SHP77 (cell line): ENCODE data around the gene DLG5.

Source experiments
- DNase-seq, 2 experiments: peaks; one replicate each; lab custom pipeline; 2025; lab: John Stamatoyannopoulos, UW

Gene DLG5

DNA sequence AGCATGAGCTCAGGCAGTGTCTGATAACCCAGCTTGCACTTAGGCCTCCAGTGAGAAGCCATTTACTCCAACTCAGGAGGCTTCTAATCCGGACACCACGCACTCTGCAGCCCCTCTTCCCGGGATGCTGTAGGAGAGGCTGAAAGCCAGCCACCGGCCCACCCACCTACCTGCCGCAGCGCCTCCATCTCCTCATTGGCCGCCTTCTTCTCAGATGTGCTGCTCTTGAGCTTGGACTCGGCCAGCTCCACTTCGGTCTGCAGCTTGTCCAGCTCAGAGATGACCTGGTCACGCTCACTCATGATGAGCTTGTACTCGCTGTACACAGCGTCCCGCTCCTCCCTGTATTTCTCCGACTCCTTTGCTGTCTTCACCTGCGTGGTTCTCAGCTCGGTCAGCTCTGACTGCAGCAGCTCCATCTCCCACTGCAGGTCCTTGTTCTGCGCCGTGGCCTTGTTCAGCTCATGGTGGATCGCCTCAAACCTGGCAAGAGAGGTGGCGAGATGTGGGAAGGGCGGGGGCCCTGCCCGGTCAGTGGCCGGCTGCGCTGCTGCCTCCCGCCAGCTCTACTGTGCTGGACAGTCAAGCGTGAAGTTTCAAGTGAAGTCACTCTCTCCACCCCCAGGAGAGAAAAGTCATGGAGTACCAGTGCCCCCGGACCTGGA, 84.7 kb downstream of the DLG5 start:
- DNase-seq: no peak

DNA sequence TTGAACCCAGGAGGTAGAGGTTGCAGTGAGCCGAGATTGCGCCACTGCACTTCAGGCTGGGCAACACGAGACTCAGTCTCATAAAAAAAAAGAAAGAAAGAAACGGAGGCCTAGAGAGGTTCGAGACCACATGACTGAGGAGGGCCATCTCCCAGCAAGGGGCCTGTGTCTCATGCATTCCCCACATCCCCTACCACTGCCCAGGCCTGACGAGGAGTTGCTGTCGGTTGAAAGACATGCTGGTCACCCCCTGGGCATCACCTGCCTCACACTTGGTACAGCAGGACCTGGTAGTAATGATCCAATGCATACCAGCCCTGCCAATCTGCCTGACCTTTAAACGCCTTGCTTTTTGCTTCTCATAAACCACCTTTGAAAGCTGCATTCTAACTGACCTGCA, 85.9 kb downstream of the DLG5 start:
- DNase-seq: no peak

DNA sequence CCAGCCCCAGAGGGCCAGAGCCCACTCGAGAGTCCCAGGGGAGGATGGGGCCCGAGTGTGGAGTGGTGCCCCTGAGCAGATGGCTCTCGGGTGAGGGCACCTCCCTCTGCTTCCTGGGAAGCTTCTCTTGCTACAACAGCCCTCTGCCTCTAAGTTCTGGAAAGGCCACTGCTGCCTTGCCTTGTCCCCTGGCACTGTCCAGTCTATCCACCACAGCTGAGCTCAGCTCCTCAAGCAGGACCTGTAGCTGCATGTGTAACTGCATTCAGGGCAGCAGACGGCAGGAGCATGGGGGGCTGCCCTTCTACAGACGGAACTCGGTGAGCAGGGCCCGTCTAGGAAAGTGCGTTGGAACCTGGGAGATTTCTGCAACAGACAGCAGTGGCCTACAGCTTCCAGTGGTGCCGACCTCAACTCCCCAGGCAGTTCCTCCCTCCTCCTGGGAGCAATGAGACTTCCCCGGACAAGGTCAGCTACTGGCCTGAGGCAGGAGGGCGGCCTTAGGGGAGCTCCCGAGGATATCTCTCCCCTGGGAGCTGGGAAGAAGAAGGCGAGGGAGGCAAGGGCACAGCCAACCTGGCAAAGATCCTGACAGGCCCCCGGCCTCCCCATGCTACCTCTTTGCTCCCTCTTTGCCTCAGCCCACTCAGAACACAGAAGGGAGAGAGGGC, 88.5 kb downstream of the DLG5 start:
- no peak for DNase-seq

DNA sequence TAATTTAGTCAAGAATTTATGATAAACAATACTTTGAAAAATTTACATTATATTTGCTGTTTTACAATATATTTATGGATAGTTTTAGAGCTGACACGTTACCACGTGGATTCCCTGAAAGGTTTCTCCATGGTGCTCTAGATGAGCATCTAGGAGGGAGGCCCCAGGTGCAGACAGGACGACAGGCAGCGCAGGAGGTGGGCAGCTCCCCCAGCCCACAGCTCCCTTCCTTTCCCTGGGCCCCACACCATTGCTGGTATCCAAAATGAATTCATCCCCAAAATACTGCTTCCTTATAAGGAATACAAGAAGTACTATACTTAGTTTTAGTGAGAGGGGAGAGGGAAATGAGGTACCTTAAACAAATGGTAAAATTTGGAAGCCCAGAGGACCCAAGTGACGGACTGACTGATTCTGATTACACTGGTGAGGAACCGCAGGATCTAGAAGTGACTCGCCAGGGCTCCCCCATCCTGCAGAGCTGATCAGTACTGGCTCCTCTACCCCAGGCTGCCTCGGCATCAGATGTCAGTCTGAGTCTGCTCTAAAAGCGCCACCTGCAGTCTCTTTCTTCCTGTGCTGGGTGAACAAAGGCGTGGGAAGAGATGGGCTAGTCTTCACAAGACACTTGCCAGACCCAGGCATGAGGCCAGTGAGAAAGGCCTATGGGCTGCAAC, 89.2 kb downstream of the DLG5 start:
- DNase-seq: no peak

DNA sequence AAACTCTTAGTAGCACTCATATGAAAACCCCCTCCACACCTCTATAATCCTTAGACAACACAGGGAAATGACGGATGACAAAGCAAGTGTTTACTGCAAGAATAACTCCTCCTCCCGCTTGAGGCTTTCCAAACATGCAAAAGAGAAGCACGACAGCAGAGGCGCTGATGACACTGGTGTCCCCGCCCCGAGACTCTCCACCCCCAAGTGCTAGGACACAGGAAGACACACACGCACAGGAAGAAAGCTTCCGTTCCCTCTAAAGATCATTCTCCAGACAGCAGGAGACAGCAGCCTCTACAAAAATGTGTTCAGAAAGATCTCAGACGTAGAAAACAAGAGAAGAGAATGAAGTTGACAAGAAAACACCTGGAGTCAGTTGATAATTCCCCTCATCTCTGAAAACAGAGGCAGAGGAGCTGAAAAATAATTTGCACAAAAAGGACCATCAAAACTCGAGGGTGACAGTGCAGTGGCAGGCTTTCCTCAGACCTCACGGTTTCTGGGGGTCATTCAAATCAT, 90.2 kb downstream of the DLG5 start:
- DNase-seq: no peak

DNA sequence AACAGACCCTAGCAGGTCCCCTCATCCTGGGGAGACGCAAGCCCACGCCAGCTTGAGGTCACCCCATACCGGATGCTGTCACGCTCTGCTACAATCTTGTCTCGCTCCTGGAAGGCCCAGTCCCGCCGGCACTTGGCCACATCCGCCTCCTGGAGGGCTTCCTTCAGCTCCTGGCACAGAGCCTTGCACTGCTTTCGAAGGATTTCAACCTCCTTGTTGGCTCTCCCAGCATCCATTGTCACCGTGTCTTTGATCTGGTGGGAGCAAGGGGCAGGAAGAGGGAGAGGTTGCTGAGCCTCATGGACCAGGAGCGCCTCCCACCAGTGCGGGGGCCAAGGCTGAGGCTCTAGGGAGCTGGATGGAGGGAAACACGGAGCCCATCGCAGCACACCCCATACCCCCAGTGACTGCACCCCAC, 90.9 kb downstream of the DLG5 start:
- no peak for DNase-seq

DNA sequence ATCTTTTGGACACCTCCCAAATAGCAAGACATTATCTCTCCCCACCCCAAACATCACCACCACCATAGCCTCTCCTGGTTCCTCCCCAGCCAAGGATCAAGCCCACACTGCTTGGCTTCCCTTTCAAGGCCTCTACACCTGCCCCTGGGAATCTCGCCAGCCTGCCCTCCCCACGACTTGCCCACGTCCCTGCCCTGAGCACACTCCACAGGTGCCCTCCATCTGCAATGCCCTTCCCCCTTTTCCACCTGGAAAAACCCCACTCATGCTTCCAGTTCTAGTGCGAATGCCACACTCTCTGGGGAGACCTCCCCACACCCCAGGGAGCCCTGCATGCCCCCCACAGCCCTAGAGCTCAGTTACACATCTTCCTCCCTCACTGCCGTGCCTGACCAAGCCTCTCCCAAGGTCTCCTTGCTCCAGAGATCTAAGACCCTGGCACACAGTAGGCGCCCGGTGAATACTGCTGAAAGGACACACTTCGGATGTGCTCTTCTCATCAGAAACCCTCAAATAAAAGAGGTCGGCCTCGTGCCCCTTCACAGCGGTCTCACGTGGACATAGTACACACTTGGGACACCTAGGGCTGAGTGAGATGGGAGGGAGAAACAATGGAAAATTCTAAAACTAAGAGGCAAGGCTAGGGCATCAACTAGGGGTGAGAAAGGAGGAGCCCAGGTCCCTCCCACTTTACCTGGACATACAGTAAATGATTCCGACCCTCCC, 91.4 kb downstream of the DLG5 start:
- DNase-seq: no peak

DNA sequence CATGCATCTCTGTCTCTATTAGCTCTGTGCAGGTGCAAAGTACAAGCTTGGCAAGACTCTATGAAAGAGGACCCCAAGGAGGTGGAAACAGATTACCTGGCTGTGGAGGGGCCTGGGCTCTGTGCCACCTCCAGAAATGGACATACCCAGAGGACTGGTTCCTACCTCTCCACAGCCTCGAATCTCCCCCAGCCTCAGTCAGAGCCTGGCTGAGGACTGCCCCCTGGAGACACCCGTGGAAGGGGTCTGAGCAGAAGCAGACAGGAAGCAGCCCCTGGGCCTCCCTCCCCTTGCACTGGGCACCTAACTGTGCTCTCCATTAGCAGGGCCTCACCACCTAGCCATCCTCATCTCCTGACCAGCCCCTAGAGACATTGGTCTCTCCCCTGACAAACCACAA, 92.0 kb downstream of the DLG5 start:
- no peak for DNase-seq

DNA sequence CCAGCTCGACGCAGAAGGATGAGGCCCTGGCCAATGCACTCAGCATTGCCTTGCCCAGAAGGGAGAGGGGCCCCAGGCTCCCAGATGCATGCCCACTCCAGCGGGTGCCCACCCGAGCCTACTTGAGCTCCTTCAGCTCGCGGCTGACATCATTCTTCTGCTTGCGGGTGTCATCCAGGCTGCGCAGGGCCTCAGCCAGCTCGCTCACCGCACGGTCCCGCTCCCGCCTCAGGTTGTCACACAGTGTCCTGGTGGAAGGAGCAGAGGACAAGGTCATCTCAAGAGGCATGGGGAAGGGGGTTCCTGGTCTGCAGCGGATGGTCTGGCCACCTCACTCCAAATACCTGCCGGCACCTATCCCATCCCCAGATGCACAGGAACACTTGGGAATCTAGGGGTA, 92.8 kb downstream of the DLG5 start:
- no peak for DNase-seq

DNA sequence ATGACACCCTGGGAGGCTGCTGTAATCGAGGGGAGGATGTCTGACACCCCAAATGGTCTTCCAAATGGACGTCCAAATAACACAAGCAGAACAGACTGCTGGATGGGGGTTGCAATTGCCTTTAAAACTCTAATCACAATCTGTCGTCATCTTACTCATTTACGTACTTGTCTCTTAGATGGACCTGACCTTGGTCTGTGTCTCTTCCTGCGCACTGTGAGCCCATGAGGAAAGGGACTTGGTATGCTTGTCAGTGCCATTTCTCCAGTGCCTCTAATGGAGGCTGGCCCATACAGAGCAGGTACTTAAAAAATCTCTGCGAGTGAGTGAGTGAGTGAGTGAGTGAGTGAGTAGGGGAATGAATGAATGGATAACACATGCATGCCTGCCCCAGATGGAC, 93.3 kb downstream of the DLG5 start:
- DNase-seq: no peak

DNA sequence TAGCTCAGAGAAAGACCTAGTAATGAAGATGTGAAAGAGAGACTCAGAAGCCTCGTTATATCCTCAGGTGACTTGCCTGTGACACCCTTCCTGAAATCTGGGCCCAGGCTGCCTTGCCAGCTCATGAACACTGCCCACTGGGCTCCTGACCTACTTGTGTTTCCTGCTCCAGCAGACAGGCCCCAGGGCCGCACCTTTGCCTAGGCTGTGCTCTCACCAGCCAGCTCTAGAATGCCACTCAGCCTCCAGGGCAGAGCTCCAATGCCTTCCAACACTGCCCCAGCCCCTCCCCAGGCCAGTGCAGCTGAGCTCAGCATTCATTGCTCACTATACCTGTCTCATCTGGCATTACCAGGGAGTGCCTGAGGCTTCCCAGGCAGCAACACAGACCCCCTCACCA, 94.3 kb downstream of the DLG5 start:
- DNase-seq: no peak

DNA sequence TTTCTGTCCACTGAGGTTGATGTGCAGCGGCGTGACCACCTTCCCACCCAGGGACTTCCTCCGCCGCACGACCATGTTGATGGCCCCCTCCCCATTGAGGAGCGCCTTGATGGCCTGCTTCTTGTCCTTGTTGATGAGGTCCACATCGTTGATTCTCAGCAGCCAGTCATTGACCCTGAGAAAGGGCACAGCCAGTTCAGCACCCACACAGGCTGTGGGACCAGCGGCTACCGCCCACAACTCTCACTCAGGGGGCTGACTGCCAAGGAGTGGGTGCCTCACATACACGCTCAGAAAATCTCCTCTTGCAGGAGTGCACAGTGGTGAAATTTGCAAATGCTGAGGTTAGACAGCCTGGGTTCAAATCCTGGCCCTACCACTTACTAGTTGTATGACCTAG, 97.2 kb downstream of the DLG5 start:
- DNase-seq: no peak

DNA sequence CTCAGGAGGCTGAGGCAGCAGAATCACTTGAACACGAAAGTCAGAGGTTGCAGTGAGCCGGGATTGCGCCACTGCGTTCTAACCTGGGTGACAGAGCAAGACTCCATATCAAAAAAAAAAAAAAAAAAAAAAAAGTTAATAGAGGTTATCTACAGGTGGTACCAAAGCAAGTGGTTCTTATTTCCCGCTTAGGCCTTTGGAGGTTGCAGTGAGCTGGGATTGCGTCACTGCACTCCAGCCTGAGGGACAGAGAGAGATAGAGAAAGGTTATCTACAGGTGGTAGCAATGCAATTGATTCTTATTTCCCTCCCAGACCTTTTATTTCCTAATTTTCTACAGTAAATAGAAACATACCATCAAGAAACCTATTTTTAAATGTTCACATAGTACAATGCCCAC, 98.2 kb downstream of the DLG5 start:
- no peak for DNase-seq

DNA sequence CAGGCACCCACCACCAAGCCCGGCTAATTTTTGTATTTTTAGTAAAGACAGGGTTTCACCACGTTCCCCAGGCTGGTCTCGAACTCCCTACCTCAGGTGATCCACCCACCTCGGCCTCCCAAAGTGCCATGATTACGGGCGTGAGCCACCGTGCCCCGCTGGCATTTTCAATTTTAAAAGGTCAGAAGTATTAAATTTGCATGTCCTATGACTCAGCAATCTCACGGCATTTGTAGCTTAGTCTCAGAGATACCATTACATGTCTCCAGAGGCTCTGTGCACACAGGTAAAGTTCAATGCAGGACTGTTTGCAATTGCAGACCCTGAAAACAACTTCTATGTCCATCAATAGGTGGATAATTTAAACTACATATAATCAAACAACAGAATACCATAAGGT, 99.2 kb downstream of the DLG5 start:
- no peak for DNase-seq

DNA sequence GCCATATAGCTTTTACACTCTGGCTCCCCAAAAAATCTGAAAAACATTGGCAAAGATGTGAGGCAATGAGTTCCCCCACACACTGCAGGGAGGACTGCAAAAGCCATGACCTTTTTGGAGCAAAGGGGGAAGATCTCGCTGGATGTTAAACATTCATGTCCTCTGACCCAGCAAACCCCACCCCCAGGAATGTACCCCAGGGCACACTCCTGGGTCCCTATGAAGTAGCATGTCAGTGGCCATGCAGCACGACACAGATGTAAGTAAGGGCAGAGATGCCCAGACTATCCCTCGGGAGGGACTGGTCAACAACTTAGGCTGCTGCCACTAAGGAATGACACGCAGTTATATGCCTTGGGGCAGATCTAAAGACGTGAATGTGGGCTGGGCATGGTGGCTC, 100.6 kb downstream of the DLG5 start:
- DNase-seq: no peak

DNA sequence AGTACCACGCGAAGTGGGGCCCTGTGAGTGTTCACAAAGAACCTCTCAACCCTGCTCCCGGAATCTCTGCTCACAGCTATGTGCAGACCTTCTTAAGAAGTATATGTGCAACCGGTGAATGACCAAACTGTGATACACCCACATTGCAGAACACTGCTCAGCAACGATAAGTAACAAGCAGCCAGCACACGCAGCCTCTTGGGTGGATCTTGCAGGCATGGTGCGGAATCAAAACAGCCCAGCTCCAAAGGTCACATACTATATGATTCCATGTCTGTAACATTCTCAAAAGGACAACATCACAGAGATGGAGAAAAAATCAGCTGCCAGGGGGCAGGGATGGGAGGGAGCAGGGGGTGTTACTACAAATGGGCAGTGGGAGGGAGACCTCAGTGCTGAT, 101.6 kb downstream of the DLG5 start:
- no peak for DNase-seq

DNA sequence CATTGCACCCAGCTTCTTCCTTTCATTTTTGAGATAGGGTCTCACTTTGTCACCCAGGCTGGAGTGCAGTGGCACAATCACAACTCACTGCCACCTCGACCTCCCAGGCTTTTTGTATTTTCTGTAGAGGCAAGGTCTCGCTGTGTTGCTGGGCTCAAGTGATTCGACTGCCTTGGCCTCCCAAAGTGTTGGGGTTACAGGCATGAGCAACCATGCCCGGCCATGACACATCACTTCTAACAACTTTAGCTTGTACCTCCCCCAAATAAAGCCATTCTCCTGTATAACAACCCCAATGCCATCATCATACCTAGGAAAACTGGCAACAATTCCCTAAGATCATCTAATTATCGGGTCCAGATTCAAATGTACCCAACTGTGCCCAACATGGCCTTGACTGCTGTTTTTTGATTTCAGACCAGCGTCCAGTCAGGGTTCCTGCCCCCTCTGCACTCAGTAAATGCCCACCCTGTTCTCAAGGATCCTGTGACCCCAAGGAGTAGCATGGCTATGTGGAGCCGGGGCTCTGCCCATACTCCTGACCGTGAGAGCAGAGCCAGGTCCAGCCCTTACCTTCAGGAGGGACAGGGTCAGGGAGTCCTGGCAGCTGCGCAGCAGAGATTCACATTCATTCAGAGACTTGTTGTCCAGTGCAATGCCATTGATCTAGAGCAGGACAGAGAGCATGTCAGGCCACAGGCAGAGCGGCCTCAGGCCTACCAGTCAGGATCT, 102.6 kb downstream of the DLG5 start:
- DNase-seq: no peak

DNA sequence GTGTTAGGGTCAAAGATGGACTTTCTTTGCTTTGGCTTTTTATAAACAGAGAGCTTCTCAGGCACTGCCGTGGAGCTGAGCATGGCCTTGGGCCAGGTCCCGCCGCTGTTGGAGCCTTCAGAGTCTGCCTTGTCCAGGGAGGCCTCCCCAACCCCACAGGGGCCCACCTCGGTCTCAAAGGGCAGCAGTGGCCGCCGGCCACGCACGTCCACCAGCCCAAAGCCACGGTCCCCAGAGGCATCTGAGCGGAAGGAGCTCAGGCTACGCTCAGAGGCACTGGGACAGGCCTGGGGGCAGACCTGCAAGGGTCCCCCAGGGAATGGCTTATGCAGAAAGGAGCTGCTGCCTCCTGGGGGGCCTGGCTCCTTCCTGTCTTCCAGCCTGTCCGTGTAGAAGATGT, 105.0 kb downstream of the DLG5 start:
- no peak for DNase-seq

DNA sequence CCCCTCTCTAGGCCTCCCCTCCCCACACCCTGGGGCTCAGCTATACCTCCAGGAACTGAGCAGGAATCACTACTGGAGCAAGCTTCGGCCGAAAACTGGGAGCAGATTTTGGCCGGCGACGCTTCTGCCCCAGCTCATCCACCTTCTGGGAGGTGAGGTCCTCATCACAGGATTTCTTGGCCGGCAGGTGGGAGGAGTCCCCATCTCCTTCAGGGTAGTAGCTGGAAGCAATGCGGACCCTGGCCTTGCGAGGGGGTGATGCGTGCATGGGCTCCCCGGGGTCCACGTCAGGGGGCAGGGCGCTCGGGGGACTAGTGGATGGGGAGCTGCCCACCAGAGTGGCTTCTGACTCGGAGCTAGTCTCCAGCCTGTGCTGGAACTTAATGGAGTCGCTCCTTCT, 105.5 kb downstream of the DLG5 start:
- DNase-seq: no peak

DNA sequence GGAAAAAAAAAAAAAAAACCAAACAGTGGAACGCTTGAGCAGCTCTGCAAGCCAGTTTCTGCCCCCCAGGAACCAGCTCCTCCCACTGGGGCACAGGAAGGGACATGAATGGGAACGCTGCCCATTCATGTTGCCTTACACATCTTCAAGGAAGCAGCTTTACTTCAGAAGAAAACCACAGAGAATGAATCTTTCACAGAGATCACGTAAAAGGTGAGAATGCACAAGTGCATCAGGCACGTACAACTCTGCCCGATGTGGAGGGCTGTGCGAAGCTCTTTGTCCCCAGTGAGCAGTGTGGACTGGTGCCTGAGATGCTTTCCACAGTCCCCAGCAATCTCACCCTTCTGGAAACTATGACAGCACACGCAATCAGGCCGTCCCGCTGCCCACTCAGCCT, 106.2 kb downstream of the DLG5 start:
- no peak for DNase-seq

DNA sequence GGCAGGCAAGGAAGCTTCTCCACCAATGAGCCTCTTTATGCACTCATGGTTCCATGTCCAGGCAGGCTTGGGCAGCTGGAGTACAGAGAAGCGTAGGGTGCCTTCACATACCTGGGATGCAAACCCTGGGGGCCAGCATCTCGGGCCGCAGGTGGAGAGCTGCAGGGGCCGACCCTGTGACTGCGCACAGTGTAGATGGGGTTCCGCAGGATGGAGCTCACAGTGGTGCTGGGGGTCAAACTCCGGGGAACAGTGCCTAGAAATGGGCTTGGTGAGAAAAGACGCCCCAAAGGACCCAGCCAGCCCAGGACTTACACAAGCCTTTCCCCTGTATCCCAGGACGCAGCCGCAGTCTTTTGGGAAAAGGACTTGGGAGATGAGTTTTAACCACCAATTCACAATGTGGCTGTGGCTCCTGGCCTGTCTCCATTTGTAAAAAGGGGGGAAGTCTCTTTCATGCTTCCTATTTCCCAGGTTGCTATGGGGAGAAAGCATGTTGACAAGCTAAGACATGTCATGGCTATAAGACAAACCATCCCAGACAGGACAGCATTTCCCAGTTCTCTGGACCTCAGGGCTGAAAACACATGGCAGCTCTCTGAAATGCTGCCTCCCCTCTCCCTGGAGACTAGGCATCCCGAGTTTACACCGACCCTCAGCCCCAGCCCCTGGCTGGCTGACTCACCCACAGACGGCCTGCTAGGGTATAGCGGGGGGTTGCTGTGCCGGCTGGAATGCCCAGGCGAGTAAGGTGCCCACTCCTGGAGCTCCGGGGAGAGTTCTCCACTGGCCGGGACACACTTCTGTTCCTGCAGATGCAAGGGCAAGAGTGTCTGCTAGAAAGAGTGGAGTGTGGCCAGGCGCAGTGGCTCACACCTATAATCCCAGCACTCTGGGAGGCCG, 107.1 kb downstream of the DLG5 start:
- DNase-seq: no peak
